A673 (cell line): ENCODE data around the gene MICAL2. TPM values are rescaled to one million over a fixed set of nuclear protein-coding genes. Genes with fewer than 3 reads are reported as not detected.

ENCODE experiments used
- BruUV-seq: library from RNA; stranded (reverse); fragments of 400-500 nt; replicated peaks from 2 replicates; lab custom pipeline; 2021; lab: Mats Ljungman, UMichigan
- CTCF ChIA-PET: fragments of 300-600 bp; sonication (Branson Sonifier 250); formaldehyde crosslinking; loops from one replicate; lab custom pipeline; 2022; ENCODE audit warnings: antibody characterized with exemption; lab: Charles Lee
- POLR2A ChIA-PET: fragments of 300-600 bp; sonication (Branson Sonifier 250); formaldehyde crosslinking; loops from one replicate; lab custom pipeline; 2022; ENCODE audit warnings: antibody characterized with exemption; ENCODE audit not compliant: low non-redundant PET; lab: Charles Lee
- DNase-seq: peaks from one replicate; pipeline ENCODE4 v3.0.0-alpha.2; 2015; ENCODE audit warnings: low spot score
- H3K27ac ChIP-seq: fragments of 200-600 bp; sonication (generic); 2 replicates; pipeline ENCODE4 v1.5.1; 2016; ENCODE audit warnings: mixed run types, low read depth, mild to moderate bottlenecking, mixed read lengths, antibody characterized with exemption, low read length; ENCODE audit not compliant: poor library complexity, severe bottlenecking
- H3K27me3 ChIP-seq: fragments of 200-600 bp; sonication (generic); replicated peaks from 2 replicates; pipeline ENCODE4 v1.6.1; 2017; ENCODE audit warnings: mixed run types, low read depth, mild to moderate bottlenecking, mixed read lengths, antibody characterized with exemption, low read length; ENCODE audit not compliant: insufficient read depth, poor library complexity
- H3K36me3 ChIP-seq: fragments of 200-600 bp; sonication (generic); 2 replicates; pipeline ENCODE4 v1.6.1; 2016; ENCODE audit warnings: mixed run types, mild to moderate bottlenecking, mixed read lengths, antibody characterized with exemption, low read length; ENCODE audit not compliant: insufficient read depth, poor library complexity, severe bottlenecking
- H3K4me1 ChIP-seq: fragments of 200-600 bp; sonication (generic); 2 replicates; pipeline ENCODE4 v1.6.1; 2017; ENCODE audit warnings: mixed run types, mild to moderate bottlenecking, mixed read lengths, antibody characterized with exemption, low read length; ENCODE audit not compliant: insufficient read depth, poor library complexity, severe bottlenecking
- H3K4me3 ChIP-seq: fragments of 200-600 bp; sonication (generic); 2 replicates; pipeline ENCODE4 v1.5.1; 2016; ENCODE audit warnings: low read depth, mixed run types, mild to moderate bottlenecking, mixed read lengths, low read length; ENCODE audit not compliant: poor library complexity, severe bottlenecking
- H3K9me3 ChIP-seq: fragments of 200-600 bp; sonication (generic); 2 replicates; pipeline ENCODE4 v1.6.1; 2016; ENCODE audit warnings: mixed run types, low read depth, mild to moderate bottlenecking, mixed read lengths, antibody characterized with exemption, low read length; ENCODE audit not compliant: poor library complexity, severe bottlenecking
- CTCF ChIP-seq: fragments of 300-800, 200-600 bp; sonication (generic); conservative IDR thresholded peaks from 2 replicates; pipeline ENCODE4 v1.5.1; 2017; ENCODE audit warnings: low read depth, mild to moderate bottlenecking, antibody characterized with exemption, low read length, moderate library complexity, mixed read lengths
- EZH2 ChIP-seq: fragments of 200-600 bp; sonication (generic); IDR thresholded peaks from 2 replicates; pipeline ENCODE4 v1.6.1; 2017; ENCODE audit warnings: borderline replicate concordance, low read depth, mild to moderate bottlenecking, mixed read lengths, antibody characterized with exemption, low read length; ENCODE audit not compliant: poor library complexity, severe bottlenecking
- intact Hi-C: fragments of 100-400 bp; cut with micrococcal nuclease; formaldehyde crosslinking; loops from one replicate; pipeline ENCODE4 v1.10.0; 2022; ENCODE audit not compliant: unreplicated experiment
- total RNA-seq: library from RNA; stranded (reverse); gene quantifications from 2 replicates; pipeline ENCODE4 v1.2.3, GENCODE V29; 2021

MICAL2 gene
- total RNA-seq, 1 experiment from 2014 or later, result 1.1 TPM

GRCh38 chr11:12234221-12234620, 123.8 kb downstream of the MICAL2 start:
- intact Hi-C loops, result loop anchor here (10.0 kb wide), 1 partner anchor 119 kb away; the partner anchor contains the start of gene MICAL2
- H3K9me3 ChIP-seq, result no peaks in the 10 kb centered on the region
- H3K27ac ChIP-seq, result no peak overlapping the region
- CTCF ChIA-PET, result interaction anchor here (0.8 kb wide), 1 partner anchor 187 kb away, joined by 3 read pairs; no protein-coding TSS in a partner anchor
- no peak for TF ChIP-seq CTCF
- TF ChIP-seq EZH2, result no peak
- POLR2A ChIA-PET, result no interaction called here
- no peak overlapping the region for H3K4me3 ChIP-seq
- no peaks in the 10 kb centered on the region for H3K36me3 ChIP-seq
- no peak for DNase-seq
- BruUV-seq, result no TSS peak
- no peaks in the 10 kb centered on the region for H3K4me1 ChIP-seq
- no peaks in the 10 kb centered on the region for H3K27me3 ChIP-seq

DNA sequence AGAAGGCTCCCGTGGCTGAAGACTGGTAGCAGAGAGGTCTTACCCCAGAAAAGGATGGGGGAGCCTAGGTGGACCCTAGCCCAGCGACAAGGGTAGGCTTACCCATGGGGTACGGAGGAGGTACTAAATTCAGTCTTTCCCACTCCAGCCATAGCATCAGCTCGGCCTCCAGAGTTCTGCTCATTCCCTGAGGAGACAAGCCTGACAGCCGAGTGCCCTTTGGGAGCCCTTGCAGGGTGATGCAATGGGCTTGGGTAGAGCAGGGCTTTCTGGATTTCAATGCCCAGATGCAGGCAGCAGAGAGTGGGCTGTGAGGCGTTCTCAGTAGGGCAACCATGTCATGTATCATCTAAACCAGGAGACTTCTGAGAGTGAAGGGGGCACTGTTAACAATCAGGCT, 124.7 kb downstream of the MICAL2 start:
- H3K36me3 ChIP-seq, result no peaks in the 10 kb centered on the region
- no peaks in the 10 kb centered on the region for H3K4me1 ChIP-seq
- POLR2A ChIA-PET, result no interaction called here
- TF ChIP-seq EZH2 (no peak), CTCF (no peak)
- no peak overlapping the region for H3K4me3 ChIP-seq
- no peak overlapping the region for H3K27ac ChIP-seq
- no peaks in the 10 kb centered on the region for H3K27me3 ChIP-seq
- DNase-seq, result no peak
- intact Hi-C loops, result loop anchor here (5.0 to 10.0 kb wide), 2 partner anchors 47 to 120 kb away; partner anchors contain the start of gene MICAL2
- BruUV-seq, result no TSS peak
- H3K9me3 ChIP-seq, result no peaks in the 10 kb centered on the region
- CTCF ChIA-PET, result interaction anchor here (0.6 kb wide), 1 partner anchor 84 kb away, joined by 4 read pairs; no protein-coding TSS in a partner anchor

DNA sequence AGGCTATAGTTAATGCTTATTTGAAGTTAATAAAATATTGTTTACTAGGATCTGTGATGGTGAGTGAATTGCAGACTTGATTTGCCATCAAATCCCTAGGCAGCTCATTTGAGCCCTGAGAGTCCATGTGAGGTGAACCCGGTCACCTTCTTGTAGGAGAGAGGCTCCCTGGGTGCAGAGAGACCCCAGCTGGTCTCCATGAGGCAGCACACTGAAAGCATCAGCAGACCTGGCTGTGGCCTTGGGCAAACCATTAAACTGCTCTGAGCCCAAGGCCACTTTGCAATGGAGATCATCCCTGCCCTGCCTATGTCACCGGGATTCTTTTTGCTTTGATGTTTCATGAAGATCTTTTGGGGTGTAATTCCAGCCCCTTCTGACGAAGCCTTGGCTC, 125.2 kb downstream of the MICAL2 start:
- H3K9me3 ChIP-seq, result no peaks in the 10 kb centered on the region
- H3K36me3 ChIP-seq, result no peaks in the 10 kb centered on the region
- ChIA-PET POLR2A (no interaction called here), CTCF (interaction anchor here (0.6 kb wide), 1 partner anchor 111 kb away, joined by 3 read pairs; no protein-coding TSS in a partner anchor)
- no peak overlapping the region for H3K4me3 ChIP-seq
- no peaks in the 10 kb centered on the region for H3K27me3 ChIP-seq
- intact Hi-C loops, result loop anchor here (5.0 to 10.0 kb wide), 2 partner anchors 47 to 121 kb away; partner anchors contain the start of gene MICAL2
- no peak overlapping the region for H3K27ac ChIP-seq
- no peaks in the 10 kb centered on the region for H3K4me1 ChIP-seq
- BruUV-seq, result no TSS peak
- TF ChIP-seq CTCF, result no peak
- no peak for TF ChIP-seq EZH2
- DNase-seq, result no peak
